GM12891 (cell line): ENCODE results near the gene NDFIP1.

Experiments
- PAX5 ChIP-seq: IDR thresholded peaks from 2 replicates; pipeline ENCODE4 v1.6.1; 2011; ENCODE audit warnings: low read length, moderate library complexity, mild to moderate bottlenecking; ENCODE audit not compliant: insufficient read depth, severe bottlenecking
- POLR2AphosphoS5 ChIP-seq: IDR thresholded peaks from 2 replicates; pipeline ENCODE4 v1.6.1; 2011; ENCODE audit warnings: low read depth, low read length, control low read depth
- TAF1 ChIP-seq: IDR thresholded peaks from 2 replicates; pipeline ENCODE4 v1.6.1; 2011; ENCODE audit warnings: low read depth, low read length, control low read depth

GRCh38 chr5:142091922-142092321 is 16.7 kb upstream of the NDFIP1 start:
- TF ChIP-seq TAF1 (no peak), POLR2AphosphoS5 (no peak), PAX5 (no peak)
